ENCODE measurements around the gene EGFLAM. TPM values are rescaled to one million over a fixed set of nuclear protein-coding genes. Genes with fewer than 3 reads are reported as not detected.

Gene EGFLAM
- total RNA-seq, 1 experiment from 2014 or later: 0.33 TPM

GRCh38 chr5:38253759-38254158 is 4.6 kb upstream of the EGFLAM start:
- Histone ChIP-seq H2AFZ (ENCODE audit: low read length) (no peak overlapping the region), H3K79me2 (ENCODE audit: insufficient read depth, low read length) (no peaks in the 10 kb centered on the region), H4K91ac (ENCODE audit: insufficient read length, low read depth, low read length) (no peak overlapping the region), H4K8ac (replicated peaks; ENCODE audit: insufficient read length, low read depth, low read length) (no peak overlapping the region), H3K9ac (ENCODE audit: extremely low read depth, insufficient read length, low read length) (no peak overlapping the region), H3K4ac (ENCODE audit: low read depth, low read length) (no peak overlapping the region), H3K18ac (ENCODE audit: insufficient read length, low read depth, low read length) (no peak overlapping the region), H3K14ac (ENCODE audit: insufficient read depth, low read length) (no peak overlapping the region), H2BK20ac (ENCODE audit: low read depth, low read length, poor library complexity, severe bottlenecking) (no peak overlapping the region), H3K23me2 (ENCODE audit: insufficient read length, low read depth, low read length, poor library complexity, severe bottlenecking) (peaks cover 13% of the 10 kb centered on the region), H2BK12ac (ENCODE audit: insufficient read length, low read depth, low read length) (no peak overlapping the region), H2BK5ac (ENCODE audit: insufficient read length, low read length) (no peak overlapping the region), H3K4me2 (ENCODE audit: insufficient read depth, insufficient read length, low read length) (no peak overlapping the region), H2BK120ac (ENCODE audit: low read depth, low read length, poor library complexity, severe bottlenecking) (no peak overlapping the region), H2BK15ac (ENCODE audit: low read depth, low read length) (no peak overlapping the region), H4K20me1 (ENCODE audit: control insufficient read depth, insufficient read depth, insufficient read length) (no peaks in the 10 kb centered on the region), H3K56ac (ENCODE audit: insufficient read length, low read depth, low read length) (no peak overlapping the region), H4K5ac (ENCODE audit: insufficient read length, low read depth, low read length) (no peak overlapping the region), H3K79me1 (ENCODE audit: insufficient read depth, low read depth, low read length, poor library complexity, severe bottlenecking) (no peaks in the 10 kb centered on the region), H2AK5ac (ENCODE audit: insufficient read length, low read length) (no peak overlapping the region), H3K9me3 (ENCODE audit: control insufficient read depth, low read depth, low read length) (no peaks in the 10 kb centered on the region), H3K23ac (ENCODE audit: insufficient read length, low read depth, low read length) (no peak overlapping the region), H3K27me3 (ENCODE audit: insufficient read depth, low read length) (peaks cover 22% of the 10 kb centered on the region), H3K4me1 (ENCODE audit: insufficient read depth, low read length) (no peaks in the 10 kb centered on the region; the same call in 1 of the 2 replicates), H3T11ph (ENCODE audit: low read length) (no peak overlapping the region), H3K27ac (ENCODE audit: insufficient read length, low read depth, low read length) (no peak overlapping the region)
- Mint-ChIP-seq H3K9me3 (peaks cover 4 to 6% of the 10 kb centered on the region in 2 experiments; a peak in 4 of 5 replicates), H3K27me3 (ENCODE audit: low read depth) (peaks cover 70% of the 10 kb centered on the region), H3K4me1 (peaks cover 13 to 15% of the 10 kb centered on the region in 2 experiments), H3K27ac (no peak overlapping the region), H3K36me3 (ENCODE audit: insufficient read depth in 1 of 3, low read depth in 3 of 3) (0 out of 7 replicates have a peak, but pooled peaks cover 0 to 3% (median 0%) of the 10 kb centered on the region in 3 experiments), H3K4me3 (no peak overlapping the region)
- TF ChIP-seq, protein P1, sequence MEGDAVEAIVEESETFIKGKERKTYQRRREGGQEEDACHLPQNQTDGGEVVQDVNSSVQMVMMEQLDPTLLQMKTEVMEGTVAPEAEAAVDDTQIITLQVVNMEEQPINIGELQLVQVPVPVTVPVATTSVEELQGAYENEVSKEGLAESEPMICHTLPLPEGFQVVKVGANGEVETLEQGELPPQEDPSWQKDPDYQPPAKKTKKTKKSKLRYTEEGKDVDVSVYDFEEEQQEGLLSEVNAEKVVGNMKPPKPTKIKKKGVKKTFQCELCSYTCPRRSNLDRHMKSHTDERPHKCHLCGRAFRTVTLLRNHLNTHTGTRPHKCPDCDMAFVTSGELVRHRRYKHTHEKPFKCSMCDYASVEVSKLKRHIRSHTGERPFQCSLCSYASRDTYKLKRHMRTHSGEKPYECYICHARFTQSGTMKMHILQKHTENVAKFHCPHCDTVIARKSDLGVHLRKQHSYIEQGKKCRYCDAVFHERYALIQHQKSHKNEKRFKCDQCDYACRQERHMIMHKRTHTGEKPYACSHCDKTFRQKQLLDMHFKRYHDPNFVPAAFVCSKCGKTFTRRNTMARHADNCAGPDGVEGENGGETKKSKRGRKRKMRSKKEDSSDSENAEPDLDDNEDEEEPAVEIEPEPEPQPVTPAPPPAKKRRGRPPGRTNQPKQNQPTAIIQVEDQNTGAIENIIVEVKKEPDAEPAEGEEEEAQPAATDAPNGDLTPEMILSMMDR (conservative IDR thresholded peaks at IDR 0.05): no peak
- DNase-seq: no peak
- no CpG with 5 or more reads among the region's 1 CpG for whole genome bisulfite sequencing (ENCODE audit: extremely low coverage, insufficient read length, low lambda C conversion rate)
